ENCODE data around the gene DNAJB13.
A peak's percentile ranks its signal among the peaks of the same experiment; 100 is the strongest.

The DNAJB13 gene

GRCh38 chr11:73998846-73999575, 48.2 kb downstream of the DNAJB13 start:
- peaks cover 69% of the 10 kb centered on the region for H3K4me1 ChIP-seq (ENCODE audit: control insufficient read depth, low read length)
- no peaks in the 10 kb centered on the region for H4K20me1 ChIP-seq (ENCODE audit: control insufficient read depth, insufficient read depth, low read depth, low read length)
- H3K4me3 ChIP-seq (ENCODE audit: low read length): peak overlapping the region; percentile 48
- no peaks in the 10 kb centered on the region for H3K9me2 ChIP-seq (replicated peaks; ENCODE audit: control insufficient read depth, low read length)
- H3K79me2 ChIP-seq (ENCODE audit: control insufficient read depth, low read length): no peaks in the 10 kb centered on the region
- no peaks in the 10 kb centered on the region for H3K9me3 ChIP-seq (ENCODE audit: control insufficient read depth, insufficient read depth, low read length)
- no peaks in the 10 kb centered on the region for H3K27me3 ChIP-seq (ENCODE audit: control insufficient read depth, low read length)
- H3F3A ChIP-seq (ENCODE audit: control insufficient read depth, insufficient read depth): peaks cover 42% of the 10 kb centered on the region
- no peaks in the 10 kb centered on the region; the same call in 1 of the 2 replicates for H3K36me3 ChIP-seq (ENCODE audit: control insufficient read depth, low read length)
- H3K4me2 ChIP-seq (ENCODE audit: low read length): peak overlapping the region; percentile 85
- no peak for TF ChIP-seq CTCF (IDR thresholded peaks at IDR 0.05; ENCODE audit: low read depth, low read length, poor library complexity, severe bottlenecking)
- TF ChIP-seq EZH2phosphoT487 (IDR thresholded peaks at IDR 0.05; ENCODE audit: borderline replicate concordance, low read length): no peak
- H3K27ac ChIP-seq (ENCODE audit: low read depth, low read length): peak overlapping the region; percentile 97

GRCh38 chr11:73999581-74000306, 48.9 kb downstream of the DNAJB13 start:
- Histone ChIP-seq H3K27ac (ENCODE audit: low read depth, low read length) (peak overlapping the region; percentile 97), H3K79me2 (ENCODE audit: control insufficient read depth, low read length) (no peaks in the 10 kb centered on the region), H3K4me2 (ENCODE audit: low read length) (peak overlapping the region; percentile 85), H3K4me1 (ENCODE audit: control insufficient read depth, low read length) (peaks cover 64% of the 10 kb centered on the region), H3K36me3 (ENCODE audit: control insufficient read depth, low read length) (no peaks in the 10 kb centered on the region; the same call in 1 of the 2 replicates), H3K27me3 (ENCODE audit: control insufficient read depth, low read length) (no peaks in the 10 kb centered on the region), H4K20me1 (ENCODE audit: control insufficient read depth, insufficient read depth, low read depth, low read length) (no peaks in the 10 kb centered on the region), H3F3A (ENCODE audit: control insufficient read depth, insufficient read depth) (peaks cover 35% of the 10 kb centered on the region), H3K9me3 (ENCODE audit: control insufficient read depth, insufficient read depth, low read length) (no peaks in the 10 kb centered on the region), H3K9me2 (replicated peaks; ENCODE audit: control insufficient read depth, low read length) (no peaks in the 10 kb centered on the region), H3K4me3 (ENCODE audit: low read length) (peak overlapping the region; percentile 48)
- TF ChIP-seq EZH2phosphoT487 (IDR thresholded peaks at IDR 0.05; ENCODE audit: borderline replicate concordance, low read length) (no peak), CTCF (IDR thresholded peaks at IDR 0.05; ENCODE audit: low read depth, low read length, poor library complexity, severe bottlenecking) (no peak)

GRCh38 chr11:74000307-74001133, 49.7 kb downstream of the DNAJB13 start:
- H3K4me3 ChIP-seq (ENCODE audit: low read length): no peak overlapping the region
- H3K4me1 ChIP-seq (ENCODE audit: control insufficient read depth, low read length): peaks cover 64% of the 10 kb centered on the region
- no peaks in the 10 kb centered on the region; the same call in 1 of the 2 replicates for H3K36me3 ChIP-seq (ENCODE audit: control insufficient read depth, low read length)
- H3K9me2 ChIP-seq (replicated peaks; ENCODE audit: control insufficient read depth, low read length): no peaks in the 10 kb centered on the region
- H3K79me2 ChIP-seq (ENCODE audit: control insufficient read depth, low read length): no peaks in the 10 kb centered on the region
- TF ChIP-seq CTCF (IDR thresholded peaks at IDR 0.05; ENCODE audit: low read depth, low read length, poor library complexity, severe bottlenecking): no peak
- no peak for TF ChIP-seq EZH2phosphoT487 (IDR thresholded peaks at IDR 0.05; ENCODE audit: borderline replicate concordance, low read length)
- no peak overlapping the region for H3K27ac ChIP-seq (ENCODE audit: low read depth, low read length)
- peak overlapping the region; percentile 85 for H3K4me2 ChIP-seq (ENCODE audit: low read length)
- no peaks in the 10 kb centered on the region for H4K20me1 ChIP-seq (ENCODE audit: control insufficient read depth, insufficient read depth, low read depth, low read length)
- no peaks in the 10 kb centered on the region for H3K9me3 ChIP-seq (ENCODE audit: control insufficient read depth, insufficient read depth, low read length)
- H3F3A ChIP-seq (ENCODE audit: control insufficient read depth, insufficient read depth): peaks cover 27% of the 10 kb centered on the region
- H3K27me3 ChIP-seq (ENCODE audit: control insufficient read depth, low read length): no peaks in the 10 kb centered on the region

Measured in DOHH2 (cell line).